CD4-positive, CD25-positive, alpha-beta regulatory T cell (primary cell): ENCODE measurements around the gene CNP. TPM values are rescaled to one million over a fixed set of nuclear protein-coding genes. Genes with fewer than 3 reads are reported as not detected.
"Not testable (repeated sequence)": the region's sequence is repeated elsewhere in the genome, so short reads cannot be mapped to it uniquely, and the experiment has no call there.

Experiments
- ATAC-seq, 2 donors: fragments of 150-1000 bp; cut with Tn5 transposase; one replicate each; pipeline ENCODE4 v1.10.0; 2021; ENCODE audit warnings: low read depth in 2 of 2, moderate number of reproducible peaks in 2 of 2, moderate library complexity in 1 of 2
- DNase-seq, 3 donors: peaks; one replicate each; pipeline versions ENCODE4 v3.0.0 to v3.0.0-alpha.2; 2012 to 2022; ENCODE audit warnings: mixed read lengths in 1 of 3
- H3K27ac ChIP-seq: one replicate; pipeline ENCODE4 v1.7.0; 2013; ENCODE audit warnings: mild to moderate bottlenecking, low read length; ENCODE audit not compliant: insufficient read depth, poor library complexity, severe bottlenecking
- H3K27me3 ChIP-seq: one replicate; pipeline ENCODE4 v1.7.0; 2013; ENCODE audit warnings: low read length; ENCODE audit not compliant: control insufficient read depth, insufficient read depth
- H3K36me3 ChIP-seq: one replicate; pipeline ENCODE4 v1.7.0; 2013; ENCODE audit warnings: mild to moderate bottlenecking, low read length, moderate library complexity; ENCODE audit not compliant: control insufficient read depth, insufficient read depth
- H3K4me1 ChIP-seq: 2 replicates; pipeline ENCODE4 v1.7.0; 2013; ENCODE audit warnings: mild to moderate bottlenecking, low read length; ENCODE audit not compliant: insufficient read depth, control insufficient read depth, poor library complexity, severe bottlenecking
- H3K4me3 ChIP-seq: one replicate; pipeline ENCODE4 v1.7.0; 2013; ENCODE audit warnings: low read depth, mild to moderate bottlenecking, low read length, moderate library complexity
- H3K9me3 ChIP-seq, 2 experiments: 1 replicate in 1 of 2; 2 replicates in 1 of 2; pipeline ENCODE4 v1.7.0; 2013; ENCODE audit warnings: low read length in 2 of 2, mild to moderate bottlenecking in 1 of 2, moderate library complexity in 1 of 2; ENCODE audit not compliant: control insufficient read depth in 2 of 2
- H3K27ac Mint-ChIP-seq, 3 donors: one replicate each; pipeline ENCODE4 v1.8.0; 2020 to 2022; ENCODE audit warnings: mild to moderate bottlenecking in 3 of 3, mixed read lengths in 3 of 3, moderate library complexity in 2 of 3
- H3K27me3 Mint-ChIP-seq: one replicate; pipeline ENCODE4 v1.8.0; 2022; ENCODE audit warnings: mild to moderate bottlenecking, mixed read lengths
- H3K36me3 Mint-ChIP-seq: one replicate; pipeline ENCODE4 v1.8.0; 2020; ENCODE audit warnings: mixed read lengths
- H3K4me1 Mint-ChIP-seq, 4 donors: one replicate each; pipeline ENCODE4 v1.8.0; 2020 to 2022; ENCODE audit warnings: mixed read lengths in 4 of 4, mild to moderate bottlenecking in 1 of 4
- H3K4me3 Mint-ChIP-seq, 4 donors: one replicate each; pipeline ENCODE4 v1.8.0; 2020 to 2022; ENCODE audit warnings: mild to moderate bottlenecking in 4 of 4, mixed read lengths in 4 of 4, moderate library complexity in 3 of 4
- H3K9me3 Mint-ChIP-seq, 7 donors: one replicate each; pipeline ENCODE4 v1.8.0; 2020 to 2022; ENCODE audit warnings: mixed read lengths in 7 of 7, mild to moderate bottlenecking in 3 of 7, moderate library complexity in 2 of 7
- polyA plus RNA-seq, 4 donors: library from polyadenylated mRNA; unstranded; fragments of 300-500 nt; fragmentation: Illumina TruSeq; gene quantifications; one replicate each; pipeline ENCODE4 v1.2.3, GENCODE V29; 2021
- total RNA-seq: library from RNA; stranded (reverse); gene quantifications from one replicate; pipeline ENCODE4 v1.2.3, GENCODE V29; 2022

Gene CNP
- total and polyA plus RNA-seq, 5 donors from 2014 or later = 26.9 to 44.3 (median 33.0) TPM

DNA sequence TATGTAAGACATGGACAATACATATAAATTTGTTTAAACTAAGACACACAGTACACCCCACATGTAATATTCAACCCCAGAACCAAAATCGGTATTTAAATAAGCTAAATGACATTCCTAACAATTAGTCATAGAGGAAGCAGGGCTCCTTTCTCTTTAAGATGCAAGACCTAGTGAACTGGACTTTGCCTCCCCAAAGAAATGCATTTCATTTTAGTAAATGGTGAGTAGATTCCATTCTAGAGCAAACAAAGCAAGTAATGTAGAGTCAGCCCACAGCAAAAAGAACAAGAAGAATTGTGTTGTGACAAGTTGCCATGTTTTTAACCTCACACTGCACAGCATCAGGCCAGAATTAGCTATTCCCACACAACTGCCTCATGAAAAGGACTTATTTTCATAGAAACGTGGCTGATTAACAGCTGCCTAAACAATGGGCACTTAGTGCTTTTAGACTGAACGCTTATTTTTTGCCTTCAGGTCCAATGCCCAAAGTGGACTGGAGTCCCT, 36.3 kb downstream of the CNP start:
- peaks cover 51% of the 10 kb centered on the region for H3K36me3 ChIP-seq
- no peak overlapping the region for H3K4me3 Mint-ChIP-seq
- peaks cover 3 to 30% (median 19%) of the 10 kb centered on the region in 4 donors for H3K4me1 Mint-ChIP-seq
- DNase-seq (no peak), ATAC-seq (no peak)
- no peaks in the 10 kb centered on the region for H3K4me1 ChIP-seq
- H3K9me3 ChIP-seq = no peaks in the 10 kb centered on the region
- no peak overlapping the region for H3K27ac ChIP-seq
- H3K4me3 ChIP-seq = no peak overlapping the region
- peak overlapping the region in 1 of 3 donors; percentile 23 for H3K27ac Mint-ChIP-seq
- no peaks in the 10 kb centered on the region for H3K9me3 Mint-ChIP-seq
- peaks cover 30% of the 10 kb centered on the region for H3K36me3 Mint-ChIP-seq
- H3K27me3 ChIP-seq = no peaks in the 10 kb centered on the region
- no peaks in the 10 kb centered on the region for H3K27me3 Mint-ChIP-seq

DNA sequence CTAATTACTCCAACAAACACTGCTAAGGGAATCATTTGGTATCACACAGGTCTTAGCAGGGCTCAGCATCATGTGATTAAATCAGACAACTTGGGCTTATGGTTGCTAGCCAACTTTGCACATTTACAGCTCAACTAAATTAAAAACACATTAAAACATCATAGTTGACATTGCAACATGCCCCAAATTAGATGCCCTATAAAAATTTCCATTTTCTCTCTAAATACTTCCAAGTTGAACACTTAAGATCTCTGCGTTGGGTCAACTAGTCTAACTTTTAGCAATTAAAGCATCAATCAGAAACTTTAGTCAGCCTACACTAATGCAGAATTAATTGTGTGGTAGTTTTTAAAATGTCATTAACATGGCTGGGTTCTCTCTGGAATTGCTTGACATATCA, 38.6 kb downstream of the CNP start:
- Mint-ChIP-seq H3K36me3 (peaks cover 33% of the 10 kb centered on the region), H3K27ac (no peak overlapping the region), H3K27me3 (no peaks in the 10 kb centered on the region), H3K4me3 (no peak overlapping the region), H3K4me1 (peaks cover 3 to 44% (median 30%) of the 10 kb centered on the region in 4 donors), H3K9me3 (no peaks in the 10 kb centered on the region)
- peaks cover 6% of the 10 kb centered on the region for H3K4me1 ChIP-seq
- DNase-seq = no peak
- H3K27ac ChIP-seq = no peak overlapping the region
- no peak for ATAC-seq
- H3K27me3 ChIP-seq = no peaks in the 10 kb centered on the region
- no peak overlapping the region for H3K4me3 ChIP-seq
- H3K36me3 ChIP-seq = peaks cover 42% of the 10 kb centered on the region
- no peaks in the 10 kb centered on the region for H3K9me3 ChIP-seq

DNA sequence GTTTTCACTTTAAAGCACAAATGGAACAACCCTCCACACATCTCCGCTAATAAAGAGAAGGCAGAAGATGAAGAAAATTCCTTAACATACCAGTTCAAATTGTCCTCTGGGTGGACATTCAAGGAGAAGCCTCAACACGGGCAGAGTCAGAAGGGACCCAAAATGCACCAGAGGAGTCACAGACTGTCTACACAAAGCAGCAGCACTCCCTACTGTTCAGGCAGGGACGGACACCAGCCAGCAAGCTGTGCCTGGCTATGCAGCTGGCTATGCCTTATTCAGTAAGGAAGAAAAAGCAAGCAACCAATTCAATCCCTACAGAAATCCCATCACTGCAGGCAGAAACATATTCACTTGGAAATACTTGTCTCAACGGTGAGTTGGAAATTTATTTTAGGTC, 42.6 kb downstream of the CNP start:
- no peaks in the 10 kb centered on the region for H3K27me3 ChIP-seq
- peaks cover 8% of the 10 kb centered on the region for H3K36me3 ChIP-seq
- Mint-ChIP-seq H3K36me3 (peaks cover 15% of the 10 kb centered on the region), H3K27ac (peak overlapping the region in 2 of 3 donors; percentile 57 to 66), H3K9me3 (no peaks in the 10 kb centered on the region), H3K4me1 (peaks cover 17 to 68% (median 52%) of the 10 kb centered on the region in 4 donors), H3K4me3 (peak overlapping the region in 1 of 4 donors; percentile 5), H3K27me3 (no peaks in the 10 kb centered on the region)
- peaks cover 19% of the 10 kb centered on the region for H3K4me1 ChIP-seq
- ATAC-seq (no peak), DNase-seq (no peak)
- H3K4me3 ChIP-seq = no peak overlapping the region
- no peaks in the 10 kb centered on the region for H3K9me3 ChIP-seq
- no peak overlapping the region for H3K27ac ChIP-seq

DNA sequence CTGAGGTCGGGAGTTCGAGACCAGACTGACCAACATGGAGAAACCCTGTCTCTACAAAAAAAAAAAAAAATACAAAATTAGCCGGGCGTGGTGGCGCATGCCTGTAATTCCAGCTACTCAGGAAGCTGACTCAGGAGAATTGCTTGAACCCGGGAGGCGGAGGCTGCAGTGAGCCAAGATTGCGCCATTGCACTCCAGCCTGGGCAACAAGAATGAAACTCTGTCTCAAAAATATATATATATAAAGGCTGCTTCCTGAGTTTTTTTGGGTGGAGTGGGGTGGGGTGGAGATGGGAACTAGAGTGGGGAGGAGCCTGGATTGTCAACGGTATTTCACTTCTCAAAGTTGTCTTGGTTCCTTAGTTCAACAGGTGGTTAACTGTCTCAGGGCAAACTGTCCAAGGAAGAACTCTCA, 43.7 kb downstream of the CNP start:
- not testable (repeated sequence) for H3K9me3 ChIP-seq, DNase-seq, H3K9me3 Mint-ChIP-seq, H3K4me3 ChIP-seq, ATAC-seq, H3K27ac ChIP-seq, H3K27me3 ChIP-seq, H3K27me3 Mint-ChIP-seq
- Mint-ChIP-seq H3K4me3 (peak overlapping the region in 1 of 4 donors; percentile 79), H3K36me3 (peaks cover 15% of the 10 kb centered on the region), H3K4me1 (peaks cover 15 to 63% (median 51%) of the 10 kb centered on the region in 4 donors), H3K27ac (peak overlapping the region in 1 of 3 donors; percentile 56)
- H3K36me3 ChIP-seq = peaks cover 10% of the 10 kb centered on the region
- H3K4me1 ChIP-seq = peaks cover 25% of the 10 kb centered on the region

GRCh38 chr17:42010898-42011516, 44.4 kb downstream of the CNP start:
- Histone ChIP-seq H3K27me3 (no peaks in the 10 kb centered on the region), H3K4me3 (no peak overlapping the region), H3K27ac (no peak overlapping the region), H3K9me3 (no peaks in the 10 kb centered on the region), H3K4me1 (peaks cover 30% of the 10 kb centered on the region), H3K36me3 (peaks cover 10% of the 10 kb centered on the region)
- Mint-ChIP-seq H3K4me1 (peaks cover 18 to 68% (median 53%) of the 10 kb centered on the region in 4 donors), H3K9me3 (no peaks in the 10 kb centered on the region), H3K4me3 (peak overlapping the region in 2 of 4 donors; percentile 24 to 79), H3K27ac (peak overlapping the region in 2 of 3 donors; percentile 32 to 56), H3K36me3 (peaks cover 15% of the 10 kb centered on the region), H3K27me3 (no peaks in the 10 kb centered on the region)
- no peak for ATAC-seq
- no peak for DNase-seq

- not testable (repeated sequence) for H3K27ac Mint-ChIP-seq, H3K9me3 ChIP-seq, H3K9me3 Mint-ChIP-seq, H3K27me3 ChIP-seq, H3K27me3 Mint-ChIP-seq, H3K27ac ChIP-seq, DNase-seq, H3K4me3 ChIP-seq, ATAC-seq, H3K36me3 ChIP-seq
- peaks cover 38% of the 10 kb centered on the region for H3K4me1 ChIP-seq
- peaks cover 18 to 76% (median 56%) of the 10 kb centered on the region in 4 donors for H3K4me1 Mint-ChIP-seq
- H3K36me3 Mint-ChIP-seq = peaks cover 12% of the 10 kb centered on the region
- peak overlapping the region in 1 of 4 donors; percentile 11 for H3K4me3 Mint-ChIP-seq
Observed at GRCh38 chr17:42012363-42012762, 45.8 kb downstream of the CNP start.

DNA sequence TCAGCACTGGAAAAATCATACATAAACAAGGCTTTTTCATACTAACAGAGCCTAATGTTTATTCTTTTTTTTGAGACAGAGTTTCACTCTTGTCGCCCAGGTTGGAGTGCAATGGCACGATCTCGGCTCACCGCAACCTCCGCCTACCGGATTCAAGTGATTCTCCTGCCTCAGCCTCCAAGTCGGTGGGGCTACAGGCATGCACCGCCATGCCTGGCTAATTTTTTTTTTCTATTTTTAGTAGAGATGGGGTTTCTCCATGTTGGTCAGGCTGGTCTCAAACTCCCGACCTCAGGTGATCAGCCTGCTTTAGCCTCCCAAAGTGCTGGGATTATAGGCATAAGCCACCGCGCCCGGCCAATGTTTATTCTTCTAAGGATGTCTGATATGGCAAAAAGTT, 47.1 kb downstream of the CNP start:
- Histone ChIP-seq H3K27ac (peak overlapping the region; percentile 53), H3K4me1 (peaks cover 46% of the 10 kb centered on the region)
- peak overlapping the region in 3 of 4 donors; percentile 34 to 56 (median 36) for H3K4me3 Mint-ChIP-seq
- peaks cover 22 to 89% (median 65%) of the 10 kb centered on the region in 4 donors for H3K4me1 Mint-ChIP-seq
- peak overlapping the region in 1 of 3 donors; percentile 80 for H3K27ac Mint-ChIP-seq
- not testable (repeated sequence) for ATAC-seq, H3K9me3 ChIP-seq, H3K27me3 ChIP-seq, H3K27me3 Mint-ChIP-seq, H3K9me3 Mint-ChIP-seq, H3K36me3 ChIP-seq, H3K4me3 ChIP-seq, DNase-seq
- H3K36me3 Mint-ChIP-seq = peaks cover 12% of the 10 kb centered on the region

- Histone ChIP-seq H3K9me3 (no peaks in the 10 kb centered on the region), H3K4me1 (peaks cover 53% of the 10 kb centered on the region), H3K36me3 (peaks cover 2% of the 10 kb centered on the region), H3K4me3 (peak overlapping the region; percentile 97), H3K27ac (peak overlapping the region; percentile 91), H3K27me3 (no peaks in the 10 kb centered on the region)
- Mint-ChIP-seq H3K4me1 (peaks cover 17 to 82% (median 59%) of the 10 kb centered on the region in 4 donors), H3K9me3 (no peaks in the 10 kb centered on the region), H3K4me3 (peak overlapping the region; percentile 99 to 100 (median 100)), H3K27me3 (peaks cover 6% of the 10 kb centered on the region), H3K27ac (peak overlapping the region; percentile 100), H3K36me3 (no peaks in the 10 kb centered on the region)
- DNase-seq (peak in 2 of 3 donors; percentile 15 to 35), ATAC-seq (no peak)
Observed at GRCh38 chr17:42016411-42016831, 49.8 kb downstream of the CNP start.
